Sigmoid colon (tissue), 4 donors: ENCODE measurements around the gene GTSE1.

Source experiments
- CTCF ChIP-seq, 4 experiments: fragments of 450-650 bp in 3 of 4; fragments of 200-600 bp in 1 of 4; IDR thresholded peaks; one replicate each; pipeline ENCODE4 v1.5.1; 2016 to 2019; ENCODE audit warnings: antibody characterized with exemption in 4 of 4, mild to moderate bottlenecking in 3 of 4, moderate library complexity in 2 of 4
- EP300 ChIP-seq, 4 donors: sonication (generic); formaldehyde crosslinking; IDR thresholded peaks; one replicate each; pipeline ENCODE4 v1.6.1; 2017; ENCODE audit warnings: antibody characterized with exemption in 4 of 4
- POLR2A ChIP-seq, 2 donors: fragments of 450-650 bp; IDR thresholded peaks; one replicate each; pipeline ENCODE4 v1.6.1; 2016; ENCODE audit warnings: antibody characterized with exemption in 2 of 2, mild to moderate bottlenecking in 2 of 2, moderate library complexity in 2 of 2
- POLR2AphosphoS5 ChIP-seq, 4 donors: sonication (generic); formaldehyde crosslinking; IDR thresholded peaks; one replicate each; pipeline ENCODE4 v1.6.1; 2017; ENCODE audit warnings: antibody characterized with exemption in 4 of 4

GRCh38 chr22:46303347-46303965 is 6.8 kb downstream of the GTSE1 start:
- no peak for TF ChIP-seq CTCF (IDR thresholded peaks at IDR 0.05)
- no peak for TF ChIP-seq POLR2AphosphoS5 (IDR thresholded peaks at IDR 0.05)
- no peak for TF ChIP-seq POLR2A (IDR thresholded peaks at IDR 0.05)
- no peak for TF ChIP-seq EP300 (IDR thresholded peaks at IDR 0.05)
